ENCODE data around the gene WHRN. TPM values are rescaled to one million over a fixed set of nuclear protein-coding genes. Genes with fewer than 3 reads are reported as not detected.

WHRN gene
- total RNA-seq, 1 experiment from 2014 or later: 24.3 TPM

- TF ChIP-seq HMGXB4 (CRISPR knock-in tag; IDR thresholded peaks at IDR 0.05) (peak; percentile 90), ZNF232 (CRISPR knock-in tag; IDR thresholded peaks at IDR 0.05) (no peak), IRF1 (CRISPR knock-in tag; IDR thresholded peaks at IDR 0.05) (peak; percentile 17; the same call in 1 of the 2 replicates), CTCF (IDR thresholded peaks at IDR 0.05) (peak; percentile 36; the same call in 1 of the 2 replicates), JUN (CRISPR knock-in tag; IDR thresholded peaks at IDR 0.05) (peak; percentile 42; the same call in 1 of the 2 replicates), ZNF281 (CRISPR knock-in tag; IDR thresholded peaks at IDR 0.05) (peak; percentile 83; the same call in 1 of the 2 replicates), PRRX2 (CRISPR knock-in tag; IDR thresholded peaks at IDR 0.05) (no peak), ESRRA (CRISPR knock-in tag; IDR thresholded peaks at IDR 0.05; ENCODE audit: borderline replicate concordance) (peak; percentile 94), ZSCAN18 (CRISPR knock-in tag; IDR thresholded peaks at IDR 0.05) (no peak), ERG (CRISPR knock-in tag; IDR thresholded peaks at IDR 0.05) (no peak), CDX4 (CRISPR knock-in tag; IDR thresholded peaks at IDR 0.05; ENCODE audit: borderline replicate concordance) (no peak), NR1H2 (CRISPR knock-in tag; IDR thresholded peaks at IDR 0.05) (no peak), ATF2 (CRISPR knock-in tag; IDR thresholded peaks at IDR 0.05; ENCODE audit: borderline replicate concordance, low read depth) (no peak), STAT6 (CRISPR knock-in tag; conservative IDR thresholded peaks at IDR 0.05; ENCODE audit: low read depth) (no peak), ZNF219 (CRISPR knock-in tag; IDR thresholded peaks at IDR 0.05; ENCODE audit: borderline replicate concordance) (peak; percentile 78; the same call in 1 of the 2 replicates), NFE2L1 (CRISPR knock-in tag; IDR thresholded peaks at IDR 0.05) (peak; percentile 74; the same call in 1 of the 2 replicates), NR3C1 (CRISPR knock-in tag; conservative IDR thresholded peaks at IDR 0.05; ENCODE audit: low read depth) (no peak), FOXP1 (CRISPR knock-in tag; IDR thresholded peaks at IDR 0.05; ENCODE audit: borderline replicate concordance) (peak; percentile 96; the same call in 1 of the 2 replicates), FOXK1 (CRISPR knock-in tag; IDR thresholded peaks at IDR 0.05) (peak; percentile 78)
Measured at GRCh38 chr9:114504341-114505186, 709 bp downstream of the WHRN start (continued).
